GM12891 (cell line): ENCODE data around the gene NSMCE3.

ENCODE experiments used
- POLR2A ChIP-seq: IDR thresholded peaks from 2 replicates; pipeline ENCODE4 v1.6.1; 2011; ENCODE audit warnings: low read depth, low read length, control low read depth
- POLR2AphosphoS5 ChIP-seq: IDR thresholded peaks from 2 replicates; pipeline ENCODE4 v1.6.1; 2011; ENCODE audit warnings: low read depth, low read length, control low read depth
- TAF1 ChIP-seq: IDR thresholded peaks from 2 replicates; pipeline ENCODE4 v1.6.1; 2011; ENCODE audit warnings: low read depth, low read length, control low read depth

- TF ChIP-seq TAF1 (no peak), POLR2AphosphoS5 (no peak), POLR2A (no peak)
Measured at GRCh38 chr15:29316422-29316821, 46.8 kb upstream of the NSMCE3 start.
